Transverse colon (tissue), 4 donors: ENCODE data around the gene SLC7A9. TPM values are rescaled to one million over a fixed set of nuclear protein-coding genes. Genes with fewer than 3 reads are reported as not detected.

Experiments used
- DNase-seq: peaks from one replicate; pipeline ENCODE4 v3.0.0-alpha.2; 2019
- H3K27ac ChIP-seq, 4 donors: fragments of 200-600 bp; sonication (generic); 2 replicates each; pipeline ENCODE4 v1.5.1; 2016 to 2018; ENCODE audit warnings: inconsistent platforms in 4 of 4
- H3K27me3 ChIP-seq: fragments of 200-600 bp; sonication (generic); 2 replicates; pipeline ENCODE4 v1.5.1; 2017; ENCODE audit warnings: inconsistent platforms
- H3K36me3 ChIP-seq, 4 donors: fragments of 200-600 bp; sonication (generic); 2 replicates each; pipeline ENCODE4 v1.5.1; 2017 to 2019; ENCODE audit warnings: inconsistent platforms in 4 of 4
- H3K4me1 ChIP-seq, 4 donors: fragments of 200-600 bp; sonication (generic); 2 replicates each; pipeline ENCODE4 v1.5.1; 2017 to 2020; ENCODE audit warnings: inconsistent platforms in 4 of 4
- H3K4me3 ChIP-seq, 4 donors: fragments of 200-600 bp; sonication (generic); 1 replicate in 1 of 4; 2 replicates in 3 of 4; pipeline versions ENCODE4 v1.5.1 to v1.6.1; 2017 to 2019; ENCODE audit warnings: inconsistent platforms in 4 of 4
- H3K9me3 ChIP-seq, 2 donors: fragments of 200-600 bp; sonication (generic); 2 replicates each; pipeline ENCODE4 v1.5.1; 2017 to 2019; ENCODE audit warnings: inconsistent platforms in 2 of 2
- EP300 ChIP-seq: sonication (generic); formaldehyde crosslinking; IDR thresholded peaks from one replicate; pipeline ENCODE4 v1.6.1; 2017; ENCODE audit warnings: antibody characterized with exemption, low read depth
- POLR2A ChIP-seq: fragments of 450-650 bp; IDR thresholded peaks from one replicate; pipeline ENCODE4 v1.6.1; 2016; ENCODE audit warnings: antibody characterized with exemption, mild to moderate bottlenecking, moderate library complexity
- POLR2AphosphoS5 ChIP-seq, 3 donors: sonication (generic); formaldehyde crosslinking; IDR thresholded peaks; one replicate each; pipeline ENCODE4 v1.6.1; 2016; ENCODE audit warnings: antibody characterized with exemption in 3 of 3
- WGBS, 2 donors: methylation state at CpG; one replicate each; pipeline ENCODE4 v1.1.5; 2018; ENCODE audit warnings: low coverage in 1 of 2; 5-methylcytosine and 5-hydroxymethylcytosine counted together
- in situ Hi-C, 4 donors: fragments of 200-750 bp; cut with MboI; loops; one replicate each; pipeline versions ENCODE4 v1.15.0 to v1.15.1; 2017; ENCODE audit warnings: low sequenced_read_pairs in 3 of 4, low pct_ligation_motif_present in 1 of 4, low pct_unique_long_range_greater_than_20kb in 1 of 4
- intact Hi-C: fragments of 100-400 bp; cut with DNase I; formaldehyde crosslinking; loops from one replicate; pipeline ENCODE4 v1.15.1; 2023; ENCODE audit warnings: low total_unique reads
- total RNA-seq, 4 donors: library from RNA; depleted of rRNA; stranded (reverse); fragments of >200 nt; gene quantifications; one replicate each; pipeline ENCODE4 v1.1.0, GENCODE V29; 2016
- TF ChIP-seq, protein P1 (sequence below), 5 experiments: fragments of 200-600 bp in 3 of 5; fragments of 450-650 bp in 2 of 5; sonication (generic) in 3 of 5; IDR thresholded peaks; 1 replicate in 2 of 5; 2 replicates in 3 of 5; pipeline ENCODE4 v1.5.1; 2016 to 2017; ENCODE audit warnings: antibody characterized with exemption in 5 of 5, inconsistent platforms in 3 of 5, mild to moderate bottlenecking in 2 of 5, moderate library complexity in 1 of 5

SLC7A9 gene
- total RNA-seq, 4 donors from 2014 or later = 2.5 to 11.2 TPM; not detected in 2

DNA sequence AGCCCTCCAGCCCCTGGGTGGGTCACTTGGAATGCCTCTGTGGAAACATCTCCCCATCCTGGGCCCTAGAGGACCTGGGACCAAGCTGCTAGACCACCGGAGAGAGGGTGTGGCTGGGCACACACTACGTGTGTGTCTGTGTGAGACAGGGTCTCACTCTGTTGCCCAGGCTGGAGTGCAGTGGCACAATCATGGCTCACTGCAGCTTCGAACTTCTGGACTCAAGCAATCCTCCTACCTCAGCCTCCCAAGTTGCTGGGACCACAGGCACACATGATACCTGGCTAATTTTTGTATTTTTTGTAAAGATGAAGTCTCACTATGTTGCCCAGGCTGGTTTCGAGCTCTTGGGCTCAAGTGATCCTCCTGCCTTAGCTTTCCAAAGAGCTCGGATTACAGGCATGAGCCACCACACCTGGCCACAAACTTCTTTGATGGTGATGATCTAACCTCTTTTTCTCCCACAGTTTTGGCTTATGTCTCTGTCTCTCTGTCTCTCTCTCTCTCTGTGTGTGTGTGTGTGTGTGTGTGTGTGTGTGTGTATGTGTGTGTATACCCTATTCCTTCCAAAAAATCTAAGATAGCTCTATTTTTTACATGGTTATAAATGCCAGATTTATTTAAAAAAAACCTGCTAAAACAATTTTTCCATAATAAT is 32.1 kb upstream of the SLC7A9 start:
- intact Hi-C loops = no loop called here
- no peak for DNase-seq

DNA sequence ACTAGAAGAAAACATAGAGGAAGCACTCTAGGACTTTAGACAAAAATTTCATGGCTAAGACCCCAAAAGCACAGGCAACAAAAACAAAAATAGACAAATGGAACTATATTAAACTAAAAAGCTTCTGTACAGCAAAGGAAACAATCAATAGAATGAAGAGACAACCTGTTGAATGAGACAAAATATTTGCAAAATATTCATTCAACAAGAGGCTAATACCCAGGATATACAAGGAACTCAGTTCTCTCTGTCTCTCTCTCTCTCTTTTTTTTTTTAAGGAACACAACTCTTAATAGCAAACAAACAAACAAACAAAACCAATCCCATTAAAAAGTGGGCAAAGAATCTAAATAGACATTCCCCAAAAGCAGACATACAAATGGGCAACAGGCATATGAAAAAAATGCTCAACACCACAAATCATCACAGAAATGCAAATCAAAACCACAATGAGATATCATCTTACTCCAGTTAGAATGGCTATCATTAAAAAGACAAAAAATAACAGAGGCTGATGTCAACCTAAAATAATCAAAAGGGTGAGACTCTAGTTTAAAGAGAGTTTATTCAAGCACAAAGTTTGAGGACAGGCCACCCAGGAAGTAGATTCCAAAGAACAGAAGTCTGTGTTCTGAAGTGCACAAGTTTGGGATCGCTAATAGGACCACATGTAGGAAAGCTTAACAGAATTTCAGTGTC is 27.1 kb upstream of the SLC7A9 start:
- H3K36me3 ChIP-seq = peaks cover 0 to 6% (median 2%) of the 10 kb centered on the region in 4 donors
- TF ChIP-seq, protein P1, sequence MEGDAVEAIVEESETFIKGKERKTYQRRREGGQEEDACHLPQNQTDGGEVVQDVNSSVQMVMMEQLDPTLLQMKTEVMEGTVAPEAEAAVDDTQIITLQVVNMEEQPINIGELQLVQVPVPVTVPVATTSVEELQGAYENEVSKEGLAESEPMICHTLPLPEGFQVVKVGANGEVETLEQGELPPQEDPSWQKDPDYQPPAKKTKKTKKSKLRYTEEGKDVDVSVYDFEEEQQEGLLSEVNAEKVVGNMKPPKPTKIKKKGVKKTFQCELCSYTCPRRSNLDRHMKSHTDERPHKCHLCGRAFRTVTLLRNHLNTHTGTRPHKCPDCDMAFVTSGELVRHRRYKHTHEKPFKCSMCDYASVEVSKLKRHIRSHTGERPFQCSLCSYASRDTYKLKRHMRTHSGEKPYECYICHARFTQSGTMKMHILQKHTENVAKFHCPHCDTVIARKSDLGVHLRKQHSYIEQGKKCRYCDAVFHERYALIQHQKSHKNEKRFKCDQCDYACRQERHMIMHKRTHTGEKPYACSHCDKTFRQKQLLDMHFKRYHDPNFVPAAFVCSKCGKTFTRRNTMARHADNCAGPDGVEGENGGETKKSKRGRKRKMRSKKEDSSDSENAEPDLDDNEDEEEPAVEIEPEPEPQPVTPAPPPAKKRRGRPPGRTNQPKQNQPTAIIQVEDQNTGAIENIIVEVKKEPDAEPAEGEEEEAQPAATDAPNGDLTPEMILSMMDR (IDR thresholded peaks at IDR 0.05) = no peak
- TF ChIP-seq EP300 (no peak), POLR2AphosphoS5 (IDR thresholded peaks at IDR 0.05) (no peak), POLR2A (no peak)
- whole genome bisulfite sequencing, 2 donors = 100% methylated on average over 1 of the region's 1 CpG

More for the DNA sequence above, 32.1 kb upstream of the SLC7A9 start:
- H3K27ac ChIP-seq = no peak overlapping the region
- in situ Hi-C loops = no loop called here
- no peak overlapping the region for H3K4me3 ChIP-seq
- H3K4me1 ChIP-seq = peaks cover 0 to 13% (median 4%) of the 10 kb centered on the region in 4 donors
- peaks cover 0 to 10% (median 0%) of the 10 kb centered on the region in 4 donors for H3K36me3 ChIP-seq
- TF ChIP-seq, protein P1 (IDR thresholded peaks at IDR 0.05) = no peak
- TF ChIP-seq POLR2A = no peak
- no peak for TF ChIP-seq POLR2AphosphoS5 (IDR thresholded peaks at IDR 0.05)
- no peak for TF ChIP-seq EP300
- 97% methylated on average over 5 of the region's 5 CpGs; no CpG with 5 or more reads in 1 of the 2 donors for WGBS, 2 donors
- no peaks in the 10 kb centered on the region for H3K27me3 ChIP-seq
- peaks cover 0 to 3% of the 10 kb centered on the region in 2 donors for H3K9me3 ChIP-seq

DNA sequence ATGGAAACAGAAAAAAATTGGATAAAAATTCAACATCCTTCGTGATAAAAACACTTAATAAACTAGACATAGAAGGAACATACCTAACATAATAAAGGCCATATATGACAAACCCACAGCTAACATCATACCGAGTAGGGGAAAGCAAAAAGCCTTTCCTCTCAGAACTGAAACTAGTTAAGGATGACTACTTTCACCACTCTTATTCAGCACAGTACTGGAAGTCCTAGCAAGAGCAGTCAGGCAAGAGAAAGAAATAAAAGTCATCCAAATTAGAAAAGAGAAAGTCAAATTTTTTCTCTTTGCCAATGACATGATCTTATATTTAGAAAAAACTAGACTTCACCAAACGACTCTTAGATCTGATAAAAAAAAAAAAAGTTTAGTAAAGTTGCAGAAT is 25.8 kb upstream of the SLC7A9 start:
- Histone ChIP-seq H3K4me1 (no peaks in the 10 kb centered on the region), H3K36me3 (peaks cover 0 to 6% (median 1%) of the 10 kb centered on the region in 4 donors), H3K27ac (no peak overlapping the region), H3K27me3 (no peaks in the 10 kb centered on the region), H3K9me3 (peaks cover 10 to 11% of the 10 kb centered on the region in 2 donors), H3K4me3 (no peak overlapping the region)
- in situ Hi-C loops = no loop called here
- 85 to 92% methylated on average over 2 to 3 of the region's 3 CpGs for WGBS, 2 donors
- DNase-seq = no peak
- TF ChIP-seq POLR2A (no peak), EP300 (no peak), POLR2AphosphoS5 (IDR thresholded peaks at IDR 0.05) (no peak)
- TF ChIP-seq, protein P1 (IDR thresholded peaks at IDR 0.05) = no peak
- intact Hi-C loops = no loop called here

More for the DNA sequence above, 27.1 kb upstream of the SLC7A9 start:
- no peak for DNase-seq
- Histone ChIP-seq H3K9me3 (peaks cover 8 to 10% of the 10 kb centered on the region in 2 donors), H3K4me3 (no peak overlapping the region), H3K4me1 (no peaks in the 10 kb centered on the region), H3K27ac (no peak overlapping the region), H3K27me3 (no peaks in the 10 kb centered on the region)
- in situ Hi-C loops (no loop called here), intact Hi-C loops (no loop called here)

DNA sequence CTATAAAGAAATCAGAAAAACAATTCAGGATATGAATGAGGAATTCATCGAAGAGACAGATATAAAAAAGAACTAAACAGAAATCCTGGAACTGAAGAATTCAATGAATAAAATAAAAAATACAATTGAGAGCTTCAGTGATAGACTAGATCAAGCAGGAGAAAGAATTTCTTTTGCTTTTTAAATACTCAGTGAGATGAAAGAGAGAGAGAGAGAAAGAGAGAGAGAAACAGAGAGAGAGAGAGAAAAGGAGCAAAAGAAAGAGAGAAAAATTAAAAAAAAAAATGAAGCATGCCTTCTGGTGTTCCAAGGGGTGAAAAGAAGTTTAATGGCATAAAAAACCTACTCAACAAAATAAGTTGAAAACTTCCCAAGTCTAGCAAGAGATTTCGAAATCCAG is 22.0 kb upstream of the SLC7A9 start:
- WGBS, 2 donors = 89 to 96% methylated on average over 2 of the region's 2 CpGs

More for the DNA sequence above, 22.0 kb upstream of the SLC7A9 start:
- no peak overlapping the region for H3K27ac ChIP-seq
- no peaks in the 10 kb centered on the region for H3K4me1 ChIP-seq
- intact Hi-C loops (no loop called here), in situ Hi-C loops (no loop called here)
- no peak overlapping the region for H3K4me3 ChIP-seq
- no peaks in the 10 kb centered on the region for H3K27me3 ChIP-seq
- peaks cover 0 to 6% (median 0%) of the 10 kb centered on the region in 4 donors for H3K36me3 ChIP-seq
- no peak for DNase-seq
- peaks cover 10 to 11% of the 10 kb centered on the region in 2 donors for H3K9me3 ChIP-seq
- TF ChIP-seq EP300 (no peak), POLR2A (no peak), POLR2AphosphoS5 (IDR thresholded peaks at IDR 0.05) (no peak)
- TF ChIP-seq, protein P1 (IDR thresholded peaks at IDR 0.05) = no peak
